Fibroblast of villous mesenchyme (primary cell): ENCODE measurements around the gene GTF2F1. TPM values are rescaled to one million over a fixed set of nuclear protein-coding genes. Genes with fewer than 3 reads are reported as not detected.
"Not testable (repeated sequence)": the region's sequence is repeated elsewhere in the genome, so short reads cannot be mapped to it uniquely, and the experiment has no call there.

Source experiments
- DNase-seq: peaks from one replicate; pipeline ENCODE4 v3.0.0-alpha.2; 2010; ENCODE audit warnings: low read depth
- H3K4me3 ChIP-seq: 2 replicates; pipeline ENCODE4 v1.5.1; 2011; ENCODE audit warnings: low read depth, mild to moderate bottlenecking, low read length
- CTCF ChIP-seq: IDR thresholded peaks from 2 replicates; pipeline ENCODE4 v1.5.1; 2012; ENCODE audit warnings: low read depth, mild to moderate bottlenecking, low read length; ENCODE audit not compliant: insufficient read depth
- total RNA-seq: library from RNA; depleted of rRNA; stranded (reverse); fragments of >200 nt; gene quantifications from 2 replicates; pipeline ENCODE4 v1.2.3, GENCODE V29; 2012

Gene GTF2F1
- total RNA-seq, 1 donor, result 42.7 TPM

DNA sequence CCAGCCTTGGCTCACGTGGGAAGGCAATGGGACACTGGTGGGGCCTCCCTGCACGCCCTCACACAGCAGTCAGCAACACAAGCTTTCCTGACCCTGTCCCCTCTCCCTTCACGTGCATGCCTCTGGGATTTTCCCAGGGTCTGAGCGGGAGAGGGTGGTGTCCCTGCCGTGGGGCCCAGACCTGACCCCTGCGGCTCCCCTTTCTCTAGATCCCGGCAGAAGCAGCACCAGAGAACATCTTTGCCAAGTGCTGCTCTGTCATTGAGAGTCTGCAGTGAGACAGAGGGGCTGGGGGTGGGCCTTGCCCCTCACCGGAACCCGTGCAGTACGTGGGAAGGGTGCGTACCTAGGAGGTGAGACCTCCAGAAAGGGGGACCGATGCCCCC lies 19.1 kb upstream of the GTF2F1 start:
- DNase-seq, result no peak
- no peak for TF ChIP-seq CTCF
- H3K4me3 ChIP-seq, result no peak overlapping the region

- DNase-seq, result no peak
- TF ChIP-seq CTCF, result no peak
- no peak overlapping the region for H3K4me3 ChIP-seq
These were observed 16.4 kb upstream of the GTF2F1 start for GRCh38 chr19:6409346-6409745.

DNA sequence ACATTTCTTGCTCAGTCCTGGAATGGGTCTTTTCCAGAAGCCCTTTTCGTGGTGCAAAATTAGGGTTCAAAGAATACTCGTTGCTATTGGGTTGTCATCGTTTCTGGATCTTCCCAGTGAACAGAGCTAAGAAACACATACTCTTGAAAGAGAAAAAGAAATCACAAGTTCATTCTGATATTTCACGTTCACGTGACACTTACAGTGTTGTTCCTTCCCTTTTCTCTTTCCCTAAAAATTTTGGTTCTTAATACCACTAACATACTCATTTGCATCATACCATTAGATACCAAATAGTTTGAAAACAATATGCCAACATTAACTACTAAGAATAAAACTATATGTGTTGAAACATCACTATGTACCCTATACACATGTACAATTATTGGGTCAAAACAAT lies 13.4 kb upstream of the GTF2F1 start:
- no peak for DNase-seq
- no peak overlapping the region for H3K4me3 ChIP-seq
- TF ChIP-seq CTCF, result no peak

GRCh38 chr19:6402837-6403608 lies 10.1 kb upstream of the GTF2F1 start:
- peak; percentile 63 for DNase-seq
- TF ChIP-seq CTCF, result no peak

GRCh38 chr19:6402058-6402457 lies 9.1 kb upstream of the GTF2F1 start:
- no peak for DNase-seq
- no peak for TF ChIP-seq CTCF

More at GRCh38 chr19:6402837-6403608, 10.1 kb upstream of the GTF2F1 start:
- no peak overlapping the region for H3K4me3 ChIP-seq

GRCh38 chr19:6400062-6400944 lies 7.3 kb upstream of the GTF2F1 start:
- DNase-seq, H3K4me3 ChIP-seq: not testable (repeated sequence)

More at GRCh38 chr19:6402058-6402457, 9.1 kb upstream of the GTF2F1 start:
- H3K4me3 ChIP-seq, result no peak overlapping the region

DNA sequence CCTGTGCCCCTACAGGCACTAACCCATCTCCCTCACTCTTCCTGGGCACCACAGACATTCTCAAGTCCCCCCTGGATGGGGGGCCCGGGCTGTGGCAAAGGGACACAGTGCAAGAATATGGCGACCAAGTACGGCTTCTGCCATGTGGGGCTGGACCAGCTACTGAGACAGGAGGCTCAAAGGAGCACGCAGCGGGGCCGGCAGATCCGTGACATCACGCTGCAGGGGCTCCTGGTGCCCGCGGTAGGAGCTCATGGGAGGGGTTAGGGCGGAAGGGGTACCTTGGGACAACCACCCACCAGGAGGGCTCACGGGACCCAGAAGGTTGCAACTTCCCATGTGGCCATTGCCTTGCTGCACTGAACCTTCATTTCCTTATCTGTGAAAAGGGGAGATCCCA lies 3.3 kb upstream of the GTF2F1 start:
- no peak for TF ChIP-seq CTCF
- DNase-seq, result no peak
- no peak overlapping the region for H3K4me3 ChIP-seq
